Keratinocyte (primary cell): ENCODE data around the gene PUM1.

Experiments
- CTCF ChIP-seq, 3 experiments: IDR thresholded peaks in 1 of 3; conservative IDR thresholded peaks in 1 of 3; optimal IDR thresholded peaks in 1 of 3; 2 replicates in 2 of 3; 3 replicates in 1 of 3; pipeline versions ENCODE3 to v1.5.1; 2011; ENCODE audit warnings: low read length in 3 of 3, mild to moderate bottlenecking in 3 of 3, moderate library complexity in 2 of 3, control low read depth in 1 of 3, inconsistent platforms in 1 of 3; ENCODE audit not compliant: insufficient read depth in 2 of 3; ENCODE audit errors: extremely low read depth in 1 of 3
- EZH2 ChIP-seq: IDR thresholded peaks from one replicate; pipeline ENCODE4 v1.6.1; 2012; ENCODE audit warnings: inconsistent platforms, mild to moderate bottlenecking, low read length, moderate library complexity

GRCh38 chr1:30908696-30909364, 156.7 kb downstream of the PUM1 start, which contains the start of gene SDC3:
- TF ChIP-seq CTCF (optimal IDR thresholded peaks at IDR 0.05 in 1 of 3, IDR thresholded peaks at IDR 0.05 in 1 of 3, conservative IDR thresholded peaks at IDR 0.05 in 1 of 3; ENCODE audit: extremely low read depth in 1 of 3, insufficient read depth in 2 of 3, low read length in 3 of 3) (no peak), EZH2 (no peak)
